Panc1 (cell line): Measurements from ENCODE around the gene P3H3. TPM values are rescaled to one million over a fixed set of nuclear protein-coding genes. Genes with fewer than 3 reads are reported as not detected.
"Not testable (repeated sequence)": the region's sequence is repeated elsewhere in the genome, so short reads cannot be mapped to it uniquely, and the experiment has no call there.

Experiments used
- ATAC-seq: fragments of 200-7000 bp; cut with Tn5 transposase; 2 replicates; pipeline ENCODE4 v1.9.1; 2020; ENCODE audit warnings: mild to moderate bottlenecking, moderate library complexity
- BruUV-seq: library from RNA; stranded (reverse); fragments of 400-500 nt; replicated peaks from 2 replicates; lab custom pipeline; 2021; lab: Mats Ljungman, UMichigan
- CTCF ChIA-PET: fragments of 300-600 bp; sonication (Branson Sonifier 250); formaldehyde crosslinking; loops from one replicate; lab custom pipeline; 2022; ENCODE audit warnings: antibody characterized with exemption; lab: Charles Lee
- POLR2A ChIA-PET: fragments of 300-600 bp; sonication (Branson Sonifier 250); formaldehyde crosslinking; loops from one replicate; lab custom pipeline; 2022; ENCODE audit warnings: antibody characterized with exemption; lab: Charles Lee
- DNase-seq: peaks from one replicate; pipeline ENCODE4 v3.0.0-alpha.2; 2010; ENCODE audit warnings: low read depth, low spot score
- H3K27ac ChIP-seq: 2 replicates; pipeline ENCODE4 v1.5.1; 2011; ENCODE audit warnings: mild to moderate bottlenecking, low read length, inconsistent platforms
- H3K27me3 ChIP-seq: fragments of 200-500 bp; sonication (Bioruptor generic); 2 replicates; pipeline ENCODE4 v1.6.0; 2014; ENCODE audit warnings: low read length, inconsistent platforms; ENCODE audit not compliant: control insufficient read depth, insufficient read depth
- H3K36me3 ChIP-seq: fragments of 200-500 bp; sonication (Bioruptor generic); 2 replicates; pipeline ENCODE4 v1.5.1; 2014; ENCODE audit warnings: inconsistent platforms, mild to moderate bottlenecking, low read length, moderate library complexity; ENCODE audit not compliant: control insufficient read depth, insufficient read depth
- H3K4me1 ChIP-seq: 2 replicates; pipeline ENCODE4 v1.5.1; 2011; ENCODE audit warnings: inconsistent platforms, mild to moderate bottlenecking, low read length, moderate library complexity; ENCODE audit not compliant: control insufficient read depth, insufficient read depth
- H3K4me3 ChIP-seq, 2 experiments: 2 replicates each; pipeline ENCODE4 v1.5.1; 2011 to 2012; ENCODE audit warnings: low read depth in 2 of 2, low read length in 2 of 2, mild to moderate bottlenecking in 2 of 2, inconsistent platforms in 1 of 2, moderate library complexity in 1 of 2
- H3K9me3 ChIP-seq: fragments of 200-500 bp; sonication (Bioruptor generic); 2 replicates; pipeline ENCODE4 v1.5.1; 2014; ENCODE audit warnings: low read depth, mild to moderate bottlenecking, inconsistent platforms, low read length, moderate library complexity; ENCODE audit not compliant: control insufficient read depth, insufficient read depth
- POLR2AphosphoS5 ChIP-seq: IDR thresholded peaks from 2 replicates; pipeline ENCODE4 v1.6.1; 2012; ENCODE audit warnings: mild to moderate bottlenecking, low read depth, low read length, moderate library complexity
- SIN3A ChIP-seq: IDR thresholded peaks from 2 replicates; pipeline ENCODE4 v1.6.1; 2012; ENCODE audit warnings: low read depth, mild to moderate bottlenecking, low read length, moderate library complexity, borderline replicate concordance; ENCODE audit not compliant: insufficient read depth
- TCF7L2 ChIP-seq: IDR thresholded peaks from 2 replicates; pipeline ENCODE4 v1.6.1; 2011; ENCODE audit warnings: mild to moderate bottlenecking, low read depth, low read length, inconsistent platforms
- in situ Hi-C: cut with HindIII; loops from 2 replicates; pipeline ENCODE4 v1.10.0; 2016; ENCODE audit warnings: low sequenced_read_pairs, low pct_unique_long_range_greater_than_20kb
- intact Hi-C: fragments of 100-400 bp; cut with micrococcal nuclease; formaldehyde crosslinking; loops from one replicate; pipeline ENCODE4 v1.10.0; 2022; ENCODE audit not compliant: unreplicated experiment
- total RNA-seq: library from RNA; stranded (reverse); gene quantifications from one replicate; pipeline ENCODE4 v1.2.1, GENCODE V29; 2021; ENCODE audit not compliant: unreplicated experiment
- TF ChIP-seq, protein P1 (sequence below), 2 experiments: IDR thresholded peaks; 2 replicates each; pipeline ENCODE4 v1.6.1; 2011 to 2012; ENCODE audit warnings: low read depth in 2 of 2, control low read depth in 1 of 2, low read length in 1 of 2, mild to moderate bottlenecking in 1 of 2, moderate library complexity in 1 of 2; ENCODE audit not compliant: insufficient read depth in 1 of 2
- TF ChIP-seq, protein P2 (sequence below): fragments of 450-650 bp; IDR thresholded peaks from 2 replicates; pipeline ENCODE4 v1.5.1; 2017; ENCODE audit warnings: mild to moderate bottlenecking

Gene P3H3
- total RNA-seq, 1 experiment from 2014 or later = 11.0 TPM

DNA sequence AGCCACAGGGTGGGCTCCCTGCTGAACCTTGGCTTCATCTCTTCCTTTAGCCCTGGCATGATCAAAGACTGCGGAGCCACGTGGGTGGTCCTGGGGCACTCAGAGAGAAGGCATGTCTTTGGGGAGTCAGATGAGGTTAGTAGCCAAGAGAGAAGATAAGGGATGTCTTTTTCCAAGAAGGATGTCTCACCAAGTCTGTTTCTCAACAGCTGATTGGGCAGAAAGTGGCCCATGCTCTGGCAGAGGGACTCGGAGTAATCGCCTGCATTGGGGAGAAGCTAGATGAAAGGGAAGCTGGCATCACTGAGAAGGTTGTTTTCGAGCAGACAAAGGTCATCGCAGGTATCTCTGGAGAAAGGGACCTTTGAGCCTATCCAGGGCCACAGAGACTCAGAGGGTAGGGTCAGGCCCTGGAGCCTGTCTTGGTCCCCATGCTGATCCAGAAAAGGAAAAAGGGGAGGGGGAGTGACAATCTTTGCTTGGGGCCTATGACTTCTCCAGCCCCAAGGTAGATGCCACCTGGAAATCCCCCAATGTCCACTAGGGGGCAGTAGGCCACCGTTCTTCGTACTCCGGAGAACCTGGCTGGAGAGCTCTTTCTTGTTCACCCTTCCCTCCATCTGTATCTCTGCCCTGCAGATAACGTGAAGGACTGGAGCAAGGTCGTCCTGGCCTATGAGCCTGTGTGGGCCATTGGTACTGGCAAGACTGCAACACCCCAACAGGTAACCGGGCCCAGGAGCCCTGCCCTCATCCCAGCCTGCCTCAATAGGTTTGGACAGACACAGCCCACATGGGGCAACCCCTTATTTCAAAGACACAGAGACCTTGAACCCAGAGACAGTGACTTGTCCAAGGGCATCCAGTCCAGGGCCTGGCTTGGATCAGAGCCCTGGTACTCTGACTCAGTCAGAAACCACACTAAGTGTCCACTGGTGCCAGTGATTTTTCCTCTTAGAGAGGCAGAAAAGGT is 41.1 kb downstream of the P3H3 start:
- in situ Hi-C loops = no loop called here
- CTCF ChIA-PET = interaction anchor here (0.5 to 1.3 kb wide), 2 partner anchors 14 to 22 kb away, joined by 3 to 4 read pairs; no protein-coding TSS in a partner anchor
- no TSS peak for BruUV-seq
- DNase-seq = no peak
- Histone ChIP-seq H3K36me3 (peaks cover 6% of the 10 kb centered on the region; the same call in 1 of the 2 replicates), H3K27ac (peak overlapping the region; percentile 72), H3K4me3 (peak overlapping the region; percentile 61 to 92), H3K27me3 (no peaks in the 10 kb centered on the region), H3K9me3 (no peaks in the 10 kb centered on the region), H3K4me1 (peaks cover 28% of the 10 kb centered on the region)
- TF ChIP-seq POLR2AphosphoS5 (0 out of 2 replicates have a peak, but pooled peaks have one; percentile 33), TCF7L2 (no peak), SIN3A (no peak)
- TF ChIP-seq, protein P1, sequence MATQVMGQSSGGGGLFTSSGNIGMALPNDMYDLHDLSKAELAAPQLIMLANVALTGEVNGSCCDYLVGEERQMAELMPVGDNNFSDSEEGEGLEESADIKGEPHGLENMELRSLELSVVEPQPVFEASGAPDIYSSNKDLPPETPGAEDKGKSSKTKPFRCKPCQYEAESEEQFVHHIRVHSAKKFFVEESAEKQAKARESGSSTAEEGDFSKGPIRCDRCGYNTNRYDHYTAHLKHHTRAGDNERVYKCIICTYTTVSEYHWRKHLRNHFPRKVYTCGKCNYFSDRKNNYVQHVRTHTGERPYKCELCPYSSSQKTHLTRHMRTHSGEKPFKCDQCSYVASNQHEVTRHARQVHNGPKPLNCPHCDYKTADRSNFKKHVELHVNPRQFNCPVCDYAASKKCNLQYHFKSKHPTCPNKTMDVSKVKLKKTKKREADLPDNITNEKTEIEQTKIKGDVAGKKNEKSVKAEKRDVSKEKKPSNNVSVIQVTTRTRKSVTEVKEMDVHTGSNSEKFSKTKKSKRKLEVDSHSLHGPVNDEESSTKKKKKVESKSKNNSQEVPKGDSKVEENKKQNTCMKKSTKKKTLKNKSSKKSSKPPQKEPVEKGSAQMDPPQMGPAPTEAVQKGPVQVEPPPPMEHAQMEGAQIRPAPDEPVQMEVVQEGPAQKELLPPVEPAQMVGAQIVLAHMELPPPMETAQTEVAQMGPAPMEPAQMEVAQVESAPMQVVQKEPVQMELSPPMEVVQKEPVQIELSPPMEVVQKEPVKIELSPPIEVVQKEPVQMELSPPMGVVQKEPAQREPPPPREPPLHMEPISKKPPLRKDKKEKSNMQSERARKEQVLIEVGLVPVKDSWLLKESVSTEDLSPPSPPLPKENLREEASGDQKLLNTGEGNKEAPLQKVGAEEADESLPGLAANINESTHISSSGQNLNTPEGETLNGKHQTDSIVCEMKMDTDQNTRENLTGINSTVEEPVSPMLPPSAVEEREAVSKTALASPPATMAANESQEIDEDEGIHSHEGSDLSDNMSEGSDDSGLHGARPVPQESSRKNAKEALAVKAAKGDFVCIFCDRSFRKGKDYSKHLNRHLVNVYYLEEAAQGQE (IDR thresholded peaks at IDR 0.05; ENCODE audit: insufficient read depth in 1 of 2, low read depth in 2 of 2, low read length in 1 of 2) = no peak
- TF ChIP-seq, protein P2, sequence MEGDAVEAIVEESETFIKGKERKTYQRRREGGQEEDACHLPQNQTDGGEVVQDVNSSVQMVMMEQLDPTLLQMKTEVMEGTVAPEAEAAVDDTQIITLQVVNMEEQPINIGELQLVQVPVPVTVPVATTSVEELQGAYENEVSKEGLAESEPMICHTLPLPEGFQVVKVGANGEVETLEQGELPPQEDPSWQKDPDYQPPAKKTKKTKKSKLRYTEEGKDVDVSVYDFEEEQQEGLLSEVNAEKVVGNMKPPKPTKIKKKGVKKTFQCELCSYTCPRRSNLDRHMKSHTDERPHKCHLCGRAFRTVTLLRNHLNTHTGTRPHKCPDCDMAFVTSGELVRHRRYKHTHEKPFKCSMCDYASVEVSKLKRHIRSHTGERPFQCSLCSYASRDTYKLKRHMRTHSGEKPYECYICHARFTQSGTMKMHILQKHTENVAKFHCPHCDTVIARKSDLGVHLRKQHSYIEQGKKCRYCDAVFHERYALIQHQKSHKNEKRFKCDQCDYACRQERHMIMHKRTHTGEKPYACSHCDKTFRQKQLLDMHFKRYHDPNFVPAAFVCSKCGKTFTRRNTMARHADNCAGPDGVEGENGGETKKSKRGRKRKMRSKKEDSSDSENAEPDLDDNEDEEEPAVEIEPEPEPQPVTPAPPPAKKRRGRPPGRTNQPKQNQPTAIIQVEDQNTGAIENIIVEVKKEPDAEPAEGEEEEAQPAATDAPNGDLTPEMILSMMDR = peak; percentile 85
- no peak for ATAC-seq
- intact Hi-C loops = no loop called here
- POLR2A ChIA-PET = interaction anchor here (0.6 to 1.3 kb wide), 2 partner anchors 65 to 445 kb away, joined by 4 to 5 read pairs; no protein-coding TSS in a partner anchor

DNA sequence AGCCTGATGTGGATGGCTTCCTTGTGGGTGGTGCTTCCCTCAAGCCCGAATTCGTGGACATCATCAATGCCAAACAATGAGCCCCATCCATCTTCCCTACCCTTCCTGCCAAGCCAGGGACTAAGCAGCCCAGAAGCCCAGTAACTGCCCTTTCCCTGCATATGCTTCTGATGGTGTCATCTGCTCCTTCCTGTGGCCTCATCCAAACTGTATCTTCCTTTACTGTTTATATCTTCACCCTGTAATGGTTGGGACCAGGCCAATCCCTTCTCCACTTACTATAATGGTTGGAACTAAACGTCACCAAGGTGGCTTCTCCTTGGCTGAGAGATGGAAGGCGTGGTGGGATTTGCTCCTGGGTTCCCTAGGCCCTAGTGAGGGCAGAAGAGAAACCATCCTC is 42.1 kb downstream of the P3H3 start:
- H3K36me3 ChIP-seq, H3K4me3 ChIP-seq, H3K27ac ChIP-seq, DNase-seq, ATAC-seq, H3K27me3 ChIP-seq, intact Hi-C loops, H3K9me3 ChIP-seq, in situ Hi-C loops: not testable (repeated sequence)
- peaks cover 28% of the 10 kb centered on the region for H3K4me1 ChIP-seq
- TSS peak; percentile 91 for BruUV-seq
- CTCF ChIA-PET = interaction anchor here (0.6 to 0.7 kb wide), 3 partner anchors 10 to 59 kb away, joined by 4 read pairs; no protein-coding TSS in a partner anchor
- POLR2A ChIA-PET = interaction anchor here (0.6 to 1.3 kb wide), 2 partner anchors 59 to 64 kb away, joined by 3 to 4 read pairs; no protein-coding TSS in a partner anchor
